NCI-H2081 treated with DMSO at 0.1 percent for 48 hours (cell line): ENCODE results near the gene ACTG2.

Experiments
- DNase-seq: peaks from one replicate; lab custom pipeline; 2025; lab: John Stamatoyannopoulos, UW

The ACTG2 gene

DNA sequence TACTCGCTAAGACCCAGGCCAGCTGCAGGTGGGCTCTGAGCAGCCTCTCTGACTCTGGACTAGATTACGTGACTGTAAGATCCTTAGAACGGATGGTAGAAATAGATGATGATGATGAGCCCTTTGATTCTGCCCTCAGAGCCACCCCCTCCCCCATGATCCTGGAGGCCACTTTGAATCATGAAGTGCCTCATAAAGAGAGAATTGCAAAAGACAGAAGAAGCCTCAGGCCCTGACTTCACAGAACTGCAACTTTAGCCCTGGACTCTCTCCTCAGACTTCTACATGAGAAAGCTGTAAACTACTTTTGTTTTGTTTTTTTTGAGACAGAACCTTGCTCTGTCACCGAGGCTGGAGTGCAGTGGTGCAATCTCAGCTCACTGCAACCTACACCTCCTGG, 76.5 kb downstream of the ACTG2 start:
- no peak for DNase-seq
